Natural killer cell (primary cell): ENCODE measurements around the gene PLPPR1. TPM values are rescaled to one million over a fixed set of nuclear protein-coding genes. Genes with fewer than 3 reads are reported as not detected.

ENCODE experiments used
- ATAC-seq, 3 donors: fragments of 150-1000 bp in 2 of 3; fragments of 200-7000 bp in 1 of 3; cut with Tn5 transposase; 1 replicate in 1 of 3; 2 replicates in 2 of 3; pipeline ENCODE4 v1.10.0; 2021; ENCODE audit warnings: mild to moderate bottlenecking in 2 of 3, moderate library complexity in 2 of 3
- DNase-seq, 2 donors: peaks; one replicate each; pipeline versions ENCODE4 v3.0.0 to v3.0.0-alpha.2; 2013 to 2021; ENCODE audit warnings: mixed read lengths in 1 of 2
- H3K27ac ChIP-seq: one replicate; pipeline ENCODE4 v1.5.1; 2013; ENCODE audit warnings: mild to moderate bottlenecking, low read length
- H3K27me3 ChIP-seq: one replicate; pipeline ENCODE4 v1.6.1; 2013; ENCODE audit warnings: low read length; ENCODE audit not compliant: control insufficient read depth, insufficient read depth
- H3K36me3 ChIP-seq: one replicate; pipeline ENCODE4 v1.6.1; 2013; ENCODE audit warnings: low read length; ENCODE audit not compliant: control insufficient read depth, insufficient read depth
- H3K4me1 ChIP-seq: one replicate; pipeline ENCODE4 v1.6.1; 2013; ENCODE audit warnings: low read length; ENCODE audit not compliant: control insufficient read depth, insufficient read depth
- H3K4me3 ChIP-seq: one replicate; pipeline ENCODE4 v1.5.1; 2013; ENCODE audit warnings: low read length
- H3K9me3 ChIP-seq: one replicate; pipeline ENCODE4 v1.6.1; 2013; ENCODE audit warnings: low read length; ENCODE audit not compliant: control insufficient read depth, insufficient read depth
- H3K27ac Mint-ChIP-seq, 2 donors: one replicate each; pipeline ENCODE4 v1.8.0; 2022; ENCODE audit warnings: mild to moderate bottlenecking in 2 of 2, mixed read lengths in 2 of 2, moderate library complexity in 1 of 2
- H3K27me3 Mint-ChIP-seq, 2 donors: one replicate each; pipeline ENCODE4 v1.8.0; 2022; ENCODE audit warnings: low read depth in 2 of 2, mixed read lengths in 2 of 2
- H3K36me3 Mint-ChIP-seq: one replicate; pipeline ENCODE4 v1.8.0; 2022; ENCODE audit warnings: mixed read lengths
- H3K4me1 Mint-ChIP-seq, 2 donors: one replicate each; pipeline ENCODE4 v1.8.0; 2022; ENCODE audit warnings: mixed read lengths in 2 of 2
- H3K4me3 Mint-ChIP-seq: one replicate; pipeline ENCODE4 v1.8.0; 2022; ENCODE audit warnings: mild to moderate bottlenecking, moderate library complexity, mixed read lengths
- H3K9me3 Mint-ChIP-seq, 2 donors: one replicate each; pipeline ENCODE4 v1.8.0; 2022; ENCODE audit warnings: mixed read lengths in 2 of 2
- WGBS: methylation state at CpG from one replicate; pipeline ENCODE4 v1.1.7; 2013; ENCODE audit warnings: missing lambda C conversion rate; ENCODE audit not compliant: insufficient coverage; 5-methylcytosine and 5-hydroxymethylcytosine counted together
- intact Hi-C: fragments of 100-400 bp; cut with micrococcal nuclease; formaldehyde crosslinking; loops from one replicate; pipeline ENCODE4 v1.14.2; 2022
- total RNA-seq, 4 donors: library from RNA; stranded (reverse); fragments of 120-200 nt in 1 of 4; gene quantifications; one replicate each; pipeline versions ENCODE4 v1.2.3 to v1.2.4, GENCODE V29; 2013 to 2022
- TF ChIP-seq, protein P1 (sequence below): fragments of 200-600 bp; IDR thresholded peaks from one replicate; pipeline ENCODE4 v1.8.0; 2022; ENCODE audit warnings: antibody characterized with exemption

PLPPR1 gene
- total RNA-seq, 3 donors from 2014 or later (not counting 1 experiment from before 2014, with no cell fraction given): not detected

DNA sequence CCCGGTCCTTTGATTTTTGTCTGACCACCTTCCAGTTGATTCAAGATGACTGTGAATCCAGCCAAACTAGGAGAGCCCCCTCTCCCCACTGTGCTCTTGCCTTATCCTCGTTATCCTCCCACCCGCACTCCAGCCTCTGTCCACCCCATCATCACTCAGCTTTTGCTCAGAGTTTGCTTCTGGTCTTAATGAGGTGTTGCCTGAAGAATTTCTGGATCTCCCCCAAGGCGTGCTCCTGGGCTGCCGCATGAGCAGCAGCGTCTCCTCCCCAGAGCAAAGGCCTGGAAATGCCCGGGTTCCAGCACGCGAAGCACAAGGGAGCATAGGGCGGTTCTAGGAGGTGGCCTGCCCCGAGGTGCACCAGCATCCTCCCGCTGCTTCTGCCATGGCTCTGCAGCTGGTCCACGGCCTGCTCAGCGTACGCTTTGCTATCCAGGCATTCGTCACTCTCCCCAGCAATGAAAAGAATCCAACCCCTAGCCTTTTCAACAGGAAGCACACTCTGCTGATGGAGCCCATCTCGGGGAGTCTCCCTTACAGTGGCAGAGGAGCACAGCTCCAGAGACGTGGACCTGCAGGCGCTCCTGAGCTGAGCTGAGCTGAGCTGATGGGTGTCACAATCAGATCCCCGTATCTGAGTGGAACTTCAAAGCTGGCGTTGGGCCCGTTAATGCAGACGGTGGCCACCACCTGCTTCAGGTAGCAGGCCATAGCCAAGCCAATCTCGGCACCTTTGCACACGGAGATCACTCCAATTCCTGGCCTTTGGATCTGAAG is 305.6 kb downstream of the PLPPR1 start:
- ATAC-seq (no peak), DNase-seq (no peak)
- Histone ChIP-seq H3K27ac (no peak overlapping the region), H3K4me1 (no peaks in the 10 kb centered on the region), H3K36me3 (no peaks in the 10 kb centered on the region), H3K4me3 (no peak overlapping the region), H3K27me3 (no peaks in the 10 kb centered on the region), H3K9me3 (peaks cover 2% of the 10 kb centered on the region)
- 91% methylated on average over 25 of the region's 25 CpGs for WGBS
- TF ChIP-seq, protein P1, sequence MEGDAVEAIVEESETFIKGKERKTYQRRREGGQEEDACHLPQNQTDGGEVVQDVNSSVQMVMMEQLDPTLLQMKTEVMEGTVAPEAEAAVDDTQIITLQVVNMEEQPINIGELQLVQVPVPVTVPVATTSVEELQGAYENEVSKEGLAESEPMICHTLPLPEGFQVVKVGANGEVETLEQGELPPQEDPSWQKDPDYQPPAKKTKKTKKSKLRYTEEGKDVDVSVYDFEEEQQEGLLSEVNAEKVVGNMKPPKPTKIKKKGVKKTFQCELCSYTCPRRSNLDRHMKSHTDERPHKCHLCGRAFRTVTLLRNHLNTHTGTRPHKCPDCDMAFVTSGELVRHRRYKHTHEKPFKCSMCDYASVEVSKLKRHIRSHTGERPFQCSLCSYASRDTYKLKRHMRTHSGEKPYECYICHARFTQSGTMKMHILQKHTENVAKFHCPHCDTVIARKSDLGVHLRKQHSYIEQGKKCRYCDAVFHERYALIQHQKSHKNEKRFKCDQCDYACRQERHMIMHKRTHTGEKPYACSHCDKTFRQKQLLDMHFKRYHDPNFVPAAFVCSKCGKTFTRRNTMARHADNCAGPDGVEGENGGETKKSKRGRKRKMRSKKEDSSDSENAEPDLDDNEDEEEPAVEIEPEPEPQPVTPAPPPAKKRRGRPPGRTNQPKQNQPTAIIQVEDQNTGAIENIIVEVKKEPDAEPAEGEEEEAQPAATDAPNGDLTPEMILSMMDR: no peak
- intact Hi-C loops: no loop called here
- Mint-ChIP-seq H3K9me3 (no peaks in the 10 kb centered on the region), H3K27me3 (peaks cover 0 to 16% of the 10 kb centered on the region in 2 donors), H3K27ac (no peak overlapping the region), H3K4me1 (no peaks in the 10 kb centered on the region), H3K36me3 (no peaks in the 10 kb centered on the region), H3K4me3 (no peak overlapping the region)

DNA sequence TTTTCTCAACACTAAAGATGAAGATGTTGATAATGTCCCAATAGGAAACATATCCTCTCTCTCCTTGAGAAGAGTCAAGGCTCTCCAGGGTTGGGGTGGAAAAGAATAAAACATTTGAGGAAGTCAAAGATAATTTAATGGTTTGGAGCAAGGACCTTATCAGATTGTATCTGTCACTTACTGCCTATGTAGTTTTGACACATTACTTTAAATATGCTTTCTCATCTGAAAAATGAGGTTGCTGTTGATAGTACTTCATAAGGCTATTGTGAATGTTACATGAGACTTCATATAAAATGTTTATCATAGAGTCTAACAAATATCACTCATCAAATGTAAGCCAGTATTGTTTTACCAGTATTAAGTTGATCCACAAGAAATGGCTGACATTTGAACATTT is 307.6 kb downstream of the PLPPR1 start:
- no peaks in the 10 kb centered on the region for H3K27me3 ChIP-seq
- Mint-ChIP-seq H3K9me3 (no peaks in the 10 kb centered on the region), H3K27ac (no peak overlapping the region), H3K4me3 (no peak overlapping the region), H3K36me3 (no peaks in the 10 kb centered on the region), H3K27me3 (peaks cover 0 to 8% of the 10 kb centered on the region in 2 donors), H3K4me1 (no peaks in the 10 kb centered on the region)
- DNase-seq (no peak), ATAC-seq (no peak)
- no peaks in the 10 kb centered on the region for H3K4me1 ChIP-seq
- no peak overlapping the region for H3K4me3 ChIP-seq
- no peak overlapping the region for H3K27ac ChIP-seq
- intact Hi-C loops: no loop called here
- peaks cover 2% of the 10 kb centered on the region for H3K9me3 ChIP-seq
- TF ChIP-seq, protein P1: no peak
- no peaks in the 10 kb centered on the region for H3K36me3 ChIP-seq

DNA sequence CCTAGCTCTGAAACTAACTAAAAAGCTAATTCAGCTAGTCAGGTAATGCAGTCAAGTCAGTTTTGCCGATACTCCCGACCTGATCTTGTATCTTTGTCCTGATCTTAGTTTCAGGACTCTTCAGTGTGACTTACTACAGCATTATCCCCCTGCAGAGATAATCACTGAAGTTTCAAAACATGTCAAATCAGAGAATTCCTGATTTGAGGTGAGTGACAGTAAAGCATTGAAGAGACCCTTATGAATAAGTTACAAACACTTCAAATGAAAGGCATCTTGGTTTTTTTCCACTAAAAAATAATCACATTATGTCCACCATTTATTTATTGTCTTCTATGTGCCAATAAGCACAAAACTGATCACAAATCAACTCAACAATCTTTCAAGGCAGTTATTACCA is 308.7 kb downstream of the PLPPR1 start:
- intact Hi-C loops: no loop called here
- Mint-ChIP-seq H3K27ac (no peak overlapping the region), H3K4me3 (no peak overlapping the region), H3K4me1 (no peaks in the 10 kb centered on the region), H3K27me3 (peaks cover 0 to 5% of the 10 kb centered on the region in 2 donors), H3K9me3 (no peaks in the 10 kb centered on the region), H3K36me3 (no peaks in the 10 kb centered on the region)
- H3K4me1 ChIP-seq: no peaks in the 10 kb centered on the region
- no peaks in the 10 kb centered on the region for H3K36me3 ChIP-seq
- no peak for DNase-seq
- peaks cover 2% of the 10 kb centered on the region for H3K9me3 ChIP-seq
- H3K27ac ChIP-seq: no peak overlapping the region
- ATAC-seq: no peak
- TF ChIP-seq, protein P1: no peak
- H3K27me3 ChIP-seq: no peaks in the 10 kb centered on the region
- 88% methylated on average over 2 of the region's 2 CpGs for WGBS
- H3K4me3 ChIP-seq: no peak overlapping the region

DNA sequence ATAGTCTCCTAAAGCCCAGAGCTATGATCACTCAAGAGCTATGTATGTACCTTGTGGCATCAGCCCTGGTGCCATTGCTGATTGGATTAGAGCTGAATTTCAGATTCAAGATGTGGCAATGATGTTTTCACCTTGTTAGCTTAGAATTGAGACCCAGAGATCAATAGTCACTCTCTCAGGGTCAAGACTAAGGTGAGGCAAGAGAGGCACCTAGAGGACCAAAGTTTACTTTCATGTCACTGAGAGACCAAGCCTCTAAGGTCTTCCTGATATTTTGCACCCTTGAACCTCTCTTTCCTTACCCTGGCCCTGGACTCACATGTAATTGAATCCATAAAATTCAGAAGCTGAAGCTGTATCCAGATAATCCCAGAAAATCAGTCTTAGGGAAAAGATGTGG is 313.4 kb downstream of the PLPPR1 start:
- no peaks in the 10 kb centered on the region for H3K9me3 Mint-ChIP-seq
- H3K4me1 Mint-ChIP-seq: no peaks in the 10 kb centered on the region
- DNase-seq: no peak
- Histone ChIP-seq H3K9me3 (peaks cover 1% of the 10 kb centered on the region), H3K4me3 (no peak overlapping the region), H3K27ac (no peak overlapping the region), H3K36me3 (no peaks in the 10 kb centered on the region), H3K27me3 (no peaks in the 10 kb centered on the region), H3K4me1 (no peaks in the 10 kb centered on the region)
- peaks cover 0 to 21% of the 10 kb centered on the region in 2 donors for H3K27me3 Mint-ChIP-seq
- no peaks in the 10 kb centered on the region for H3K36me3 Mint-ChIP-seq
- H3K27ac Mint-ChIP-seq: no peak overlapping the region
- intact Hi-C loops: no loop called here
- H3K4me3 Mint-ChIP-seq: no peak overlapping the region
- TF ChIP-seq, protein P1: no peak
- no peak for ATAC-seq
